ENCODE measurements around the gene ATP6AP1. TPM values are rescaled to one million over a fixed set of nuclear protein-coding genes. Genes with fewer than 3 reads are reported as not detected.

Gene ATP6AP1
- total RNA-seq, 1 donor from 2014 or later = 54.5 TPM

DNA sequence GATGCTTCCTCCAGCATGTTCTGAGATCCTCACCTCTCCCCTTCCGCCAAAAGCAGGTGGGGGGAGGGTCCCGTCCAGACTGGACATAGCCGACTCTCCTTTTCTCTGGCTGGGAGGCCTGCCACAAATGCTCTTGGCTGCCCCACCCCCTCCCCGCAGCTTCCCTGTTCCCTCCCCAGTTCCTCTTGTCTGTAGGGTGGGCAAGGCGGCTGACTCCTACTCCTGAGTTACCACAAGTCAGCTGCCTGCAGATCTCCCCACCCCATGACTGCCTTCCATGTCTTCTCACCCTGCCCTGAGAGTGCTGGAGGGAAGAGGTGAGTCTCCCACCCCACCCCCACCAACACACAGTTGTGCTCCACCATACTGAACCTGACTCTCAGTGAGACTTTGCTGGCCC lies 2.9 kb downstream of the ATP6AP1 start:
- Histone ChIP-seq H3K4me3 (no peak overlapping the region), H3K27ac (no peak overlapping the region), H3K9me3 (no peaks in the 10 kb centered on the region), H3K4me1 (peaks cover 6% of the 10 kb centered on the region), H3K36me3 (peaks cover 0 to 4% of the 10 kb centered on the region in 2 donors), H3K27me3 (no peaks in the 10 kb centered on the region)
- TF ChIP-seq, protein P1, sequence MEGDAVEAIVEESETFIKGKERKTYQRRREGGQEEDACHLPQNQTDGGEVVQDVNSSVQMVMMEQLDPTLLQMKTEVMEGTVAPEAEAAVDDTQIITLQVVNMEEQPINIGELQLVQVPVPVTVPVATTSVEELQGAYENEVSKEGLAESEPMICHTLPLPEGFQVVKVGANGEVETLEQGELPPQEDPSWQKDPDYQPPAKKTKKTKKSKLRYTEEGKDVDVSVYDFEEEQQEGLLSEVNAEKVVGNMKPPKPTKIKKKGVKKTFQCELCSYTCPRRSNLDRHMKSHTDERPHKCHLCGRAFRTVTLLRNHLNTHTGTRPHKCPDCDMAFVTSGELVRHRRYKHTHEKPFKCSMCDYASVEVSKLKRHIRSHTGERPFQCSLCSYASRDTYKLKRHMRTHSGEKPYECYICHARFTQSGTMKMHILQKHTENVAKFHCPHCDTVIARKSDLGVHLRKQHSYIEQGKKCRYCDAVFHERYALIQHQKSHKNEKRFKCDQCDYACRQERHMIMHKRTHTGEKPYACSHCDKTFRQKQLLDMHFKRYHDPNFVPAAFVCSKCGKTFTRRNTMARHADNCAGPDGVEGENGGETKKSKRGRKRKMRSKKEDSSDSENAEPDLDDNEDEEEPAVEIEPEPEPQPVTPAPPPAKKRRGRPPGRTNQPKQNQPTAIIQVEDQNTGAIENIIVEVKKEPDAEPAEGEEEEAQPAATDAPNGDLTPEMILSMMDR (IDR thresholded peaks at IDR 0.05) = no peak
- no peak for TF ChIP-seq POLR2A (IDR thresholded peaks at IDR 0.05)
- TF ChIP-seq POLR2AphosphoS5 (IDR thresholded peaks at IDR 0.05; ENCODE audit: insufficient read depth in 1 of 2, low read depth in 1 of 2) = no peak
- intact Hi-C loops (cut with DNase I) = no loop called here
- no peak for DNase-seq (ENCODE audit: extremely low spot score in 2 of 2)

DNA sequence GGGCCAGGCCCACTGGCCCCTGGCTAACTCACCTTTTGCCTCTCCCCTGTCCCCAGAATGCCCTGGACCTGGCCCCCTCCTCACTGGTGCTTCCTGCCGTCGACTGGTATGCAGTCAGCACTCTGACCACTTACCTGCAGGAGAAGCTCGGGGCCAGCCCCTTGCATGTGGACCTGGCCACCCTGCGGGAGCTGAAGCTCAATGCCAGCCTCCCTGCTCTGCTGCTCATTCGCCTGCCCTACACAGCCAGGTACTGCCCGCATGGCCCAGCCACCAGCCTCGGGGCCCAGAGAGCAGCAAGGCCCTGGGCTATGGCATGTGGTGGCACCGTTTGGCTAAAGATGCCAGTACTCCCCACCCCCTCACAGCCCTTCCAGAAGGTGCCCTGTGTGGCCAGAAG lies 3.7 kb downstream of the ATP6AP1 start:
- Histone ChIP-seq H3K36me3 (peaks cover 0 to 4% of the 10 kb centered on the region in 2 donors), H3K4me1 (peaks cover 6% of the 10 kb centered on the region), H3K27me3 (no peaks in the 10 kb centered on the region), H3K27ac (no peak overlapping the region), H3K9me3 (no peaks in the 10 kb centered on the region), H3K4me3 (no peak overlapping the region)
- intact Hi-C loops (cut with DNase I) = no loop called here
- DNase-seq (ENCODE audit: extremely low spot score in 2 of 2) = no peak
- TF ChIP-seq, protein P1 (IDR thresholded peaks at IDR 0.05) = no peak
- TF ChIP-seq POLR2AphosphoS5 (IDR thresholded peaks at IDR 0.05; ENCODE audit: insufficient read depth in 1 of 2, low read depth in 1 of 2) = no peak
- TF ChIP-seq POLR2A (IDR thresholded peaks at IDR 0.05) = no peak

DNA sequence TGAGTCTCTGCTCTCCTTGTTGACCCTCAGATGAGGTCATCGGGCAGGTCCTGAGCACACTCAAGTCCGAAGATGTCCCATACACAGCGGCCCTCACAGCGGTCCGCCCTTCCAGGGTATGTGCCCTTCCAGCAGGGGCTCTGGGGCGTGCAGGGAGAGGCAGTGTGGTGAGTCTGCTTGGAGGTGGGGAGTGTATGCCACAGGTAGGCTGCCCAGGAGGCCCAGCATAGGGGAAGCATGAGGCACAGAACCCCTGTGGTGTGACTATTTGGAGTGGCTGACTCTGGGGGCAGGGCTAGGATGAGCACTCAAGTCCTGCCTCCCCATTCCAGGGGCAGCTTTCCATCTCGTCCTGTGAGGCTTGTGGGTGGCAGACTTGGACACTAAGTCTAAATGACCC lies 5.1 kb downstream of the ATP6AP1 start:
- TF ChIP-seq POLR2A (IDR thresholded peaks at IDR 0.05) (no peak), POLR2AphosphoS5 (IDR thresholded peaks at IDR 0.05; ENCODE audit: insufficient read depth in 1 of 2, low read depth in 1 of 2) (no peak)
- TF ChIP-seq, protein P1 (IDR thresholded peaks at IDR 0.05) = no peak
- Histone ChIP-seq H3K4me1 (peaks cover 6% of the 10 kb centered on the region), H3K4me3 (no peak overlapping the region), H3K27me3 (no peaks in the 10 kb centered on the region), H3K9me3 (no peaks in the 10 kb centered on the region), H3K27ac (no peak overlapping the region), H3K36me3 (peaks cover 0 to 4% of the 10 kb centered on the region in 2 donors)
- no peak for DNase-seq (ENCODE audit: extremely low spot score in 2 of 2)
- intact Hi-C loops (cut with DNase I) = no loop called here

DNA sequence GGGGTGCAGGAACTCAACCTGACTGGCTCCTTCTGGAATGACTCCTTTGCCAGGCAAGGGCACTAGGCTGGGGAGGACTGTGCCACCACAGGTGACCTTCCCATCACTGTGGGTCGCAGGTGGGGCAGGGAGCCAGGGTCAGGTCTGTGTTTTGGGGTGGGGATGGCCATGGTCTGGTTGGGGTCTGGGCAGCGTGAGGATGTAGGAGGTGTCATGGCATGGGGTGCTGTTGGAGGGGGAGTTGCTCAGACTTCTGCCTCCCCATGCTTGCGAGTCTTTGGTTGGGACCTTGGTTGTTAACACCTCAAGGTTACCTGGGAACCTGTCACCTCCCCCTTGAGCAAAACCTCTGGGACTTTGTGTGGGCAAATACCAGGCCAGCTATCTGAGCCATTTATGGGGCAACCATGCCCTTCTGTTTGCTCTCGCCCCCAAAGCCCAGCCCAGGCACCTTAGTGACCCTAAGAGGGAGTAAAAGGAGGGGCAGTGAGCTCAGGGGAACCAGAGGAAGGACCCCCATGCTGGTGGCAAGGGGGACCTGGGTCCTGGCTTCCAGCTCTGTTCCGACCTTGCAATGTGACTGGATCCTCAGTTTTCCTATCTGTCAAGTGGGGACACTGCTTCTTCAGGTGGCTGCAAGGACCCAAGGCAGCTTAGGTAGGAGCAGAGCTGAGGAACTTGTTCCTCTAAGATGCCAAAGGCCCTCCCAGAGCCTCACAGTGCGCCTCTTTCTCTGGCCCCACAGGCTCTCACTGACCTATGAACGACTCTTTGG lies 6.1 kb downstream of the ATP6AP1 start:
- H3K9me3 ChIP-seq = no peaks in the 10 kb centered on the region
- TF ChIP-seq, protein P1 (IDR thresholded peaks at IDR 0.05) = no peak
- TF ChIP-seq POLR2AphosphoS5 (IDR thresholded peaks at IDR 0.05; ENCODE audit: insufficient read depth in 1 of 2, low read depth in 1 of 2) = no peak
- TF ChIP-seq POLR2A (IDR thresholded peaks at IDR 0.05) = no peak
- peaks cover 16% of the 10 kb centered on the region for H3K4me1 ChIP-seq
- no peak overlapping the region for H3K27ac ChIP-seq
- H3K36me3 ChIP-seq = peaks cover 0 to 11% of the 10 kb centered on the region in 2 donors
- no peaks in the 10 kb centered on the region for H3K27me3 ChIP-seq
- no peak overlapping the region for H3K4me3 ChIP-seq
- intact Hi-C loops (cut with DNase I) = no loop called here
- DNase-seq (ENCODE audit: extremely low spot score in 2 of 2) = no peak

DNA sequence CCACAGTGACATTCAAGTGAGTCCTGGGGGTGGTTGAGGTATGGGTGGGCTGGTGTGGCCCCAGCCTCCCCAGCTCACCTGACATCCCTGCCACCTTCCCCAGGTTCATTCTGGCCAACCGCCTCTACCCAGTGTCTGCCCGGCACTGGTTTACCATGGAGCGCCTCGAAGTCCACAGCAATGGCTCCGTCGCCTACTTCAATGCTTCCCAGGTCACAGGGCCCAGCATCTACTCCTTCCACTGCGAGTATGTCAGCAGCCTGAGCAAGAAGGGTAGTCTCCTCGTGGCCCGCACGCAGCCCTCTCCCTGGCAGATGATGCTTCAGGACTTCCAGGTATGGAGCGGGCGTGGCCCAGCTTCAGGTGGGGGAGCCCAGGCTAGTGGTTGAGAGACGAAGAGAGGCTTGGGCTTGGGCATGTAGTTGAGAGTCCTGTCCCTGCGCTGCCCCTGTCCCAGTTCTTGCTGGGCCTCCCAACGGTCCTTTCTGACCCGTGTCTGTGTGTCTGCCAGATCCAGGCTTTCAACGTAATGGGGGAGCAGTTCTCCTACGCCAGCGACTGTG lies 6.8 kb downstream of the ATP6AP1 start:
- Histone ChIP-seq H3K4me3 (no peak overlapping the region), H3K9me3 (no peaks in the 10 kb centered on the region), H3K36me3 (peaks cover 0 to 11% of the 10 kb centered on the region in 2 donors), H3K27ac (no peak overlapping the region), H3K4me1 (peaks cover 16% of the 10 kb centered on the region), H3K27me3 (no peaks in the 10 kb centered on the region)
- intact Hi-C loops (cut with DNase I) = no loop called here
- no peak for DNase-seq (ENCODE audit: extremely low spot score in 2 of 2)
- TF ChIP-seq POLR2A (IDR thresholded peaks at IDR 0.05) = no peak
- TF ChIP-seq, protein P1 (IDR thresholded peaks at IDR 0.05) = no peak
- no peak for TF ChIP-seq POLR2AphosphoS5 (IDR thresholded peaks at IDR 0.05; ENCODE audit: insufficient read depth in 1 of 2, low read depth in 1 of 2)
